ENCODE results near the gene LGALS14. TPM values are rescaled to one million over a fixed set of nuclear protein-coding genes. Genes with fewer than 3 reads are reported as not detected.

Gene LGALS14
- total and polyA plus RNA-seq, 2 of the 8 experiments (the other 6 are each of a cell fraction or from before 2014, with no cell fraction given) = 0.50 to 0.77 TPM

- Histone ChIP-seq H3K36me3 (ENCODE audit: control insufficient read depth in 2 of 4, insufficient read depth in 4 of 4, low read length in 3 of 4) (no peaks in the 10 kb centered on the region), H3K56ac (replicated peaks; ENCODE audit: insufficient read length, low read depth, low read length) (no peak overlapping the region), H2AK5ac (ENCODE audit: low read depth, low read length) (no peak overlapping the region), H4K8ac (ENCODE audit: extremely low read depth, insufficient read depth, low read length) (no peak overlapping the region), H2BK120ac (replicated peaks; ENCODE audit: low read depth, low read length) (no peak overlapping the region), H2BK20ac (ENCODE audit: low read length) (no peak overlapping the region; the same call in 1 of the 2 replicates), H3K14ac (ENCODE audit: insufficient read length) (no peak overlapping the region), H2AFZ (ENCODE audit: low read length) (0 out of 2 replicates have a peak overlapping the region, but pooled peaks have one; percentile 34), H2BK15ac (ENCODE audit: low read length) (no peak overlapping the region), H3K79me1 (ENCODE audit: low read depth, low read length) (no peaks in the 10 kb centered on the region), H3K23me2 (ENCODE audit: low read depth, low read length) (no peaks in the 10 kb centered on the region), H3K4me1 (replicated peaks in 1 of 4; ENCODE audit: control insufficient read depth in 3 of 4, insufficient read depth in 4 of 4, low read length in 3 of 4) (no peaks in the 10 kb centered on the region), H3K4me3 (ENCODE audit: extremely low read depth in 1 of 4, insufficient read depth in 2 of 4, low read depth in 3 of 4, low read length in 4 of 4) (no peak overlapping the region), H3K9ac (replicated peaks in 1 of 4; ENCODE audit: extremely low read depth in 1 of 4, low read depth in 3 of 4, low read length in 3 of 4) (no peak overlapping the region), H3K4me2 (ENCODE audit: insufficient read depth in 1 of 2, low read depth in 2 of 2, low read length in 2 of 2) (no peak overlapping the region), H3K9me3 (ENCODE audit: insufficient read depth in 2 of 2, low read depth in 1 of 2, low read length in 1 of 2) (no peaks in the 10 kb centered on the region), H2BK5ac (ENCODE audit: low read depth, low read length) (no peak overlapping the region), H3K4ac (replicated peaks; ENCODE audit: insufficient read length, low read depth, low read length) (no peak overlapping the region), H3K23ac (ENCODE audit: insufficient read length) (no peak overlapping the region), H4K5ac (ENCODE audit: insufficient read length, low read depth, low read length) (no peak overlapping the region), H4K20me1 (replicated peaks in 1 of 2; ENCODE audit: control insufficient read depth in 1 of 2, insufficient read depth in 2 of 2, low read length in 2 of 2) (peaks cover 0 to 4% of the 10 kb centered on the region in 2 experiments), H3K79me2 (ENCODE audit: control insufficient read depth in 1 of 2, insufficient read depth in 2 of 2, low read length in 2 of 2) (no peaks in the 10 kb centered on the region), H3K27me3 (replicated peaks in 1 of 4; ENCODE audit: control insufficient read depth in 3 of 4, extremely low read depth in 1 of 4, insufficient read depth in 3 of 4, low read length in 3 of 4) (no peaks in the 10 kb centered on the region), H2BK12ac (ENCODE audit: low read depth, low read length) (no peak overlapping the region), H3K27ac (ENCODE audit: low read depth, low read length) (no peak overlapping the region), H3K18ac (ENCODE audit: extremely low read depth, low read length) (no peak overlapping the region), H4K91ac (replicated peaks; ENCODE audit: insufficient read length, low read length) (no peak overlapping the region)
- WGBS, 2 experiments (ENCODE audit: extremely low coverage in 1 of 2, insufficient coverage in 1 of 2, insufficient read length in 1 of 2, insufficient replicate concordance in 2 of 2, low coverage in 1 of 2, low lambda C conversion rate in 2 of 2, missing lambda C conversion rate in 1 of 2) = 73% methylated on average over 8 of the region's 10 CpGs; no CpG with 5 or more reads in 1 of the 2 experiments
- ChIA-PET POLR2A (ENCODE audit: partially characterized antibody) (no interaction called here), CTCF (ENCODE audit: partially characterized antibody) (interaction anchor here (0.8 to 1.4 kb wide), 4 partner anchors 75 to 165 kb away, joined by 3 to 4 read pairs (median 3); no protein-coding TSS in a partner anchor)
- FAIRE-seq = no peak
- TF ChIP-seq RAD21 (IDR thresholded peaks at IDR 0.05 in 1 of 2, conservative IDR thresholded peaks at IDR 0.05 in 1 of 2; ENCODE audit: low read depth in 2 of 2, low read length in 2 of 2) (peak in 1 of 2 experiments; percentile 20; a peak in 2 of 4 replicates), FOSL1 (IDR thresholded peaks at IDR 0.05; ENCODE audit: insufficient read depth, low read depth, low read length) (no peak)
- DNase-seq (ENCODE audit: low read depth in 1 of 2, low spot score in 2 of 2) = no peak
These were observed 26.1 kb upstream of the LGALS14 start for GRCh38 chr19:39677961-39678889.

All from H1 (cell line).